Mammary epithelial cell (primary cell): ENCODE measurements around the gene DMD.

Source experiments
- CTCF ChIP-seq, 2 donors: IDR thresholded peaks in 1 of 2; conservative IDR thresholded peaks in 1 of 2; 2 replicates each; pipeline ENCODE4 v1.5.1; 2011 to 2012; ENCODE audit warnings: inconsistent platforms in 2 of 2, low read length in 2 of 2, mild to moderate bottlenecking in 2 of 2, control low read depth in 1 of 2, low read depth in 1 of 2; ENCODE audit not compliant: insufficient read depth in 1 of 2; ENCODE audit errors: extremely low read depth in 1 of 2
- EZH2 ChIP-seq: IDR thresholded peaks from 2 replicates; pipeline ENCODE4 v1.6.1; 2012; ENCODE audit warnings: low read length, inconsistent platforms, borderline replicate concordance

DNA sequence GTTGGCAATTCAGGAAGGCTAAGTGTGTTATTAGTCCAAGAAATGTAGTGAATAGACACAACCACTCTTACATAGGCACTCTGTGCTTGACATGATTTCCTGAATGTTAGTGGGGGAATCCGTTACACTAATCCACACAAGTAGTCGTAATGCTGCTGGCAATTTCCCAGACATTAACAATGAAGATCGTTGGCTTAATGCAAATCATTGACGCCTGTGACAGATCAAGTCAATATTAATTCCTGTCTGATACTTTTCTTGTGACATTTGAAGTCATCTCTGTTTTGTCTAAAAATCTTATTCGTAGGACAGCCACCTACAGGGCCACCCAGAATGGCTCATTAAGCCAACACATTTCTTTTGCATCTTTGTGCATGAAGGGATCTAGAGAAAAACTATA, 1200.4 kb downstream of the DMD start:
- TF ChIP-seq EZH2 (no peak), CTCF (conservative IDR thresholded peaks at IDR 0.05 in 1 of 2, IDR thresholded peaks at IDR 0.05 in 1 of 2; ENCODE audit: extremely low read depth in 1 of 2, insufficient read depth in 1 of 2, low read depth in 1 of 2, low read length in 2 of 2) (no peak)
